GM12878 (cell line): ENCODE measurements around the gene SNRNP27. TPM values are rescaled to one million over a fixed set of nuclear protein-coding genes. Genes with fewer than 3 reads are reported as not detected.

Experiments used
- ATAC-seq: fragments of 200-7000 bp; cut with Tn5 transposase; 3 replicates; pipeline ENCODE4 v1.9.1; 2020; ENCODE audit warnings: mild to moderate bottlenecking, moderate library complexity
- BruUV-seq: library from RNA; stranded (reverse); fragments of 400-500 nt; replicated peaks from 2 replicates; lab custom pipeline; 2021; lab: Mats Ljungman, UMichigan
- CTCF ChIA-PET: fragments of 300-600 bp; sonication (Branson Sonifier 250); formaldehyde crosslinking; extraction: SDS; loops from one replicate; lab custom pipeline; 2021; ENCODE audit warnings: inconsistent platforms; lab: Yijun Ruan, JAX
- POLR2A ChIA-PET: fragments of 350-600 bp; formaldehyde crosslinking; extraction: SDS; loops from one replicate; lab custom pipeline; 2021; ENCODE audit warnings: inconsistent platforms; lab: Charles Lee
- RAD21 ChIA-PET: fragments of 300-600 bp; sonication (Branson Sonifier 250); formaldehyde crosslinking; loops from one replicate; lab custom pipeline; 2023; ENCODE audit warnings: antibody characterized with exemption; ENCODE audit not compliant: unreplicated experiment; lab: Charles Lee
- SMC1A ChIA-PET: fragments of 300-600 bp; sonication (Branson Sonifier 250); formaldehyde crosslinking; loops from one replicate; lab custom pipeline; 2023; ENCODE audit not compliant: unreplicated experiment, uncharacterized antibody; lab: Charles Lee
- DNase-seq: peaks from one replicate; pipeline ENCODE4 v3.0.0-alpha.2; 2011; ENCODE audit warnings: low read depth, low spot score
- FAIRE-seq: peaks from 3 replicates; lab custom pipeline; 2011; peaks lifted over from hg19 to GRCh38; lab: Jason Lieb, UNC
- H2AFZ ChIP-seq: 2 replicates; pipeline ENCODE4 v1.6.0; 2011; ENCODE audit warnings: low read depth, low read length, control low read depth; ENCODE audit not compliant: control insufficient read depth
- H3K27ac ChIP-seq: 2 replicates; pipeline ENCODE4 v1.5.1; 2011; ENCODE audit warnings: control low read depth; ENCODE audit not compliant: control insufficient read depth, insufficient read depth
- H3K27me3 ChIP-seq, 2 experiments: replicated peaks in 1 of 2; 2 replicates each; pipeline versions ENCODE4 v1.6.0 to v1.6.1; 2011; ENCODE audit warnings: low read length in 1 of 2; ENCODE audit not compliant: control insufficient read depth in 2 of 2, insufficient read depth in 2 of 2
- H3K36me3 ChIP-seq, 2 experiments: 2 replicates each; pipeline ENCODE4 v1.5.1; 2011; ENCODE audit warnings: low read length in 1 of 2; ENCODE audit not compliant: control insufficient read depth in 2 of 2, insufficient read depth in 2 of 2
- H3K4me1 ChIP-seq: 2 replicates; pipeline ENCODE4 v1.6.1; 2011; ENCODE audit warnings: mild to moderate bottlenecking, low read length, moderate library complexity, mixed read lengths; ENCODE audit not compliant: control insufficient read depth, insufficient read depth
- H3K4me2 ChIP-seq: 2 replicates; pipeline ENCODE4 v1.6.0; 2011; ENCODE audit warnings: control low read depth; ENCODE audit not compliant: control insufficient read depth, insufficient read depth
- H3K4me3 ChIP-seq: fragments of 200-600 bp; sonication (generic); 2 replicates; pipeline ENCODE4 v1.5.1; 2016
- H3K79me2 ChIP-seq: 2 replicates; pipeline ENCODE4 v1.6.0; 2011; ENCODE audit warnings: low read length; ENCODE audit not compliant: control insufficient read depth, insufficient read depth
- H3K9ac ChIP-seq: 2 replicates; pipeline ENCODE4 v1.8.0; 2011; ENCODE audit warnings: low read length, control low read depth, mixed read lengths; ENCODE audit not compliant: control insufficient read depth, insufficient read depth
- H3K9me3 ChIP-seq: replicated peaks from 3 replicates; pipeline ENCODE4 v1.5.1; 2011; ENCODE audit warnings: mild to moderate bottlenecking, low read length; ENCODE audit not compliant: control insufficient read depth, insufficient read depth
- H4K20me1 ChIP-seq: 2 replicates; pipeline ENCODE4 v1.6.0; 2011; ENCODE audit not compliant: control insufficient read depth, insufficient read depth
- CBFB ChIP-seq: IDR thresholded peaks from 2 replicates; pipeline ENCODE4 v1.6.1; 2016; ENCODE audit warnings: antibody characterized with exemption, low read depth
- CHD2 ChIP-seq: IDR thresholded peaks from 2 replicates; pipeline ENCODE4 v1.6.1; 2011; ENCODE audit warnings: low read depth, low read length, improper control_type of control experiment, borderline replicate concordance
- ELK1 ChIP-seq: IDR thresholded peaks from 2 replicates; pipeline ENCODE4 v1.6.1; 2012; ENCODE audit warnings: low read depth, low read length, improper control_type of control experiment
- KLF5 ChIP-seq: fragments of 450-650 bp; IDR thresholded peaks from 2 replicates; pipeline ENCODE4 v1.6.1; 2014; ENCODE audit warnings: mild to moderate bottlenecking; ENCODE audit not compliant: partially characterized antibody
- REST ChIP-seq: IDR thresholded peaks from 2 replicates; pipeline ENCODE4 v1.6.1; 2012; ENCODE audit warnings: mild to moderate bottlenecking, low read depth, low read length
- SMC3 ChIP-seq: IDR thresholded peaks from 2 replicates; pipeline ENCODE4 v1.6.1; 2011; ENCODE audit warnings: low read length, improper control_type of control experiment, borderline replicate concordance
- STAT1 ChIP-seq: fragments of 450-650 bp; conservative IDR thresholded peaks from 2 replicates; pipeline ENCODE4 v1.6.1; 2014; ENCODE audit warnings: antibody characterized with exemption, mild to moderate bottlenecking
- ZSCAN29 ChIP-seq: fragments of 450-650 bp; IDR thresholded peaks from 2 replicates; pipeline ENCODE4 v1.6.1; 2017; ENCODE audit warnings: mild to moderate bottlenecking, moderate library complexity
- WGBS: methylation state at CpG from one replicate; pipeline ENCODE4 v1.1.6; 2016; ENCODE audit warnings: low lambda C conversion rate; ENCODE audit not compliant: insufficient replicate concordance, insufficient coverage; ENCODE audit errors: missing lambda C conversion rate; 5-methylcytosine and 5-hydroxymethylcytosine counted together
- in situ Hi-C: fragments of 300-500 bp; cut with MboI; formaldehyde crosslinking; loops from 9 replicates; pipeline ENCODE4 v1.14.3; 2018; ENCODE audit warnings: mixed read lengths
- intact Hi-C: fragments of 100-400 bp; cut with micrococcal nuclease; formaldehyde crosslinking; loops from one replicate; pipeline ENCODE4 v1.14.2; 2022; ENCODE audit not compliant: unreplicated experiment
- polyA plus RNA-seq, 11 experiments: library from polyadenylated mRNA; depleted of rRNA in 4 of 11; unstranded in 6 of 11; stranded (reverse) in 5 of 11; fragments of >200 nt; fragmentation: Nextera tagmentation in 4 of 11; fragmentation: Illumina TruSeq in 1 of 11; extraction: Ambion mirVana in 4 of 11; extraction: Trizol in 1 of 11; gene quantifications; 1 replicate in 1 of 11; 2 replicates in 10 of 11; pipeline versions ENCODE4 v1.2.1 to v1.2.3, GENCODE V29; 2011 to 2016; ENCODE audit warnings: inconsistent platforms in 2 of 11, missing spikeins in 2 of 11, low read depth in 1 of 11
- total RNA-seq, 4 experiments: library from RNA; depleted of rRNA in 3 of 4; stranded (reverse); fragments of >200 nt in 3 of 4; fragmentation: Illumina TruSeq in 1 of 4; extraction: Trizol in 1 of 4; gene quantifications; 2 replicates each; pipeline versions ENCODE4 v1.2.1 to v1.2.3, GENCODE V29; 2013 to 2021

SNRNP27 gene
- total and polyA plus RNA-seq, 10 of the 15 experiments (the other 5 are each of a cell fraction or from before 2014, with no cell fraction given), result 30.6 to 89.5 (median 49.2) TPM

GRCh38 chr2:69943843-69944525 is 50.2 kb downstream of the SNRNP27 start:
- no peak overlapping the region for H3K9ac ChIP-seq
- no peaks in the 10 kb centered on the region for H3K9me3 ChIP-seq
- no peak overlapping the region for H2AFZ ChIP-seq
- SMC1A ChIA-PET, result interaction anchor here (0.7 kb wide), 1 partner anchor 45 kb away, joined by 3 read pairs; no protein-coding TSS in a partner anchor
- no peaks in the 10 kb centered on the region for H3K79me2 ChIP-seq
- CTCF ChIA-PET, result interaction anchor here (1.0 kb wide), 1 partner anchor 127 kb away, joined by 3 read pairs; no protein-coding TSS in a partner anchor
- H3K4me1 ChIP-seq, result peaks cover 13% of the 10 kb centered on the region
- no peak overlapping the region for H3K4me2 ChIP-seq
- no TSS peak for BruUV-seq
- TF ChIP-seq STAT1, result no peak
- no peak for TF ChIP-seq ZSCAN29
- TF ChIP-seq ELK1, result no peak
- no peak for TF ChIP-seq SMC3
- TF ChIP-seq KLF5, result no peak
- TF ChIP-seq CBFB, result no peak
- TF ChIP-seq REST, result no peak
- TF ChIP-seq CHD2, result no peak
- TF ChIP-seq, all 136 proteins: peak for 0
- 0 out of 4 replicates have a peak, but pooled peaks cover 0 to 7% of the 10 kb centered on the region in 2 experiments for H3K36me3 ChIP-seq
- no peak overlapping the region for H3K27ac ChIP-seq
- WGBS, result 83% methylated on average over 9 of the region's 9 CpGs
- ChIA-PET RAD21 (no interaction called here), POLR2A (no interaction called here)
- in situ Hi-C loops (no loop called here), intact Hi-C loops (no loop called here)
- FAIRE-seq, result no peak
- no peaks in the 10 kb centered on the region for H3K27me3 ChIP-seq
- H4K20me1 ChIP-seq, result no peaks in the 10 kb centered on the region
- DNase-seq, result no peak
- no peak for ATAC-seq
- no peak overlapping the region for H3K4me3 ChIP-seq
